Measurements from ENCODE around the gene UCHL3.

The UCHL3 gene

GRCh38 chr13:75550159-75550567, 572 bp downstream of the UCHL3 start:
- peak; percentile 79 for DNase-seq

- no peak for DNase-seq
Measured at GRCh38 chr13:75554464-75554863, 4.9 kb downstream of the UCHL3 start.

GRCh38 chr13:75554981-75555380, 5.4 kb downstream of the UCHL3 start:
- no peak for DNase-seq

GRCh38 chr13:75555836-75556235, 6.2 kb downstream of the UCHL3 start:
- DNase-seq = peak; percentile 51

GRCh38 chr13:75556961-75557360, 7.4 kb downstream of the UCHL3 start:
- DNase-seq = no peak

- no peak for DNase-seq
Measured at GRCh38 chr13:75558145-75558840, 8.7 kb downstream of the UCHL3 start.

- peak; percentile 29 for DNase-seq
Measured at GRCh38 chr13:75566658-75567057, 17.1 kb downstream of the UCHL3 start.

GRCh38 chr13:75569576-75569975, 20.0 kb downstream of the UCHL3 start:
- no peak for DNase-seq

- DNase-seq = no peak
Measured at GRCh38 chr13:75579529-75579928, 29.9 kb downstream of the UCHL3 start.

GRCh38 chr13:75581874-75582640, 32.5 kb downstream of the UCHL3 start:
- DNase-seq = no peak

GRCh38 chr13:75583091-75583490, 33.5 kb downstream of the UCHL3 start:
- DNase-seq = no peak

GRCh38 chr13:75585153-75585552, 35.6 kb downstream of the UCHL3 start:
- peak; percentile 22 for DNase-seq

- no peak for DNase-seq
Measured at GRCh38 chr13:75587679-75588078, 38.1 kb downstream of the UCHL3 start.

- no peak for DNase-seq
Measured at GRCh38 chr13:75596657-75597182, 47.1 kb downstream of the UCHL3 start.

- no peak for DNase-seq
Measured at GRCh38 chr13:75600371-75600770, 50.8 kb downstream of the UCHL3 start.

GRCh38 chr13:75603038-75603437, 53.4 kb downstream of the UCHL3 start:
- no peak for DNase-seq

- no peak for DNase-seq
Measured at GRCh38 chr13:75607447-75607846, 57.9 kb downstream of the UCHL3 start.

GRCh38 chr13:75610466-75610865, 60.9 kb downstream of the UCHL3 start:
- DNase-seq = no peak

- DNase-seq = no peak
Measured at GRCh38 chr13:75612354-75612753, 62.8 kb downstream of the UCHL3 start.

GRCh38 chr13:75617230-75617629, 67.6 kb downstream of the UCHL3 start:
- DNase-seq = no peak

GRCh38 chr13:75618308-75618707, 68.7 kb downstream of the UCHL3 start:
- DNase-seq = no peak

GRCh38 chr13:75620020-75620419, 70.4 kb downstream of the UCHL3 start:
- DNase-seq = no peak

GRCh38 chr13:75621147-75621546, 71.6 kb downstream of the UCHL3 start:
- no peak for DNase-seq

- no peak for DNase-seq
Measured at GRCh38 chr13:75628801-75629200, 79.2 kb downstream of the UCHL3 start.

Data from OCI-M1 (cell line).